H1 (cell line): ENCODE data around the gene CWF19L1. TPM values are rescaled to one million over a fixed set of nuclear protein-coding genes. Genes with fewer than 3 reads are reported as not detected.
A peak's percentile ranks its signal among the peaks of the same experiment; 100 is the strongest.

Experiments used
- CTCF ChIA-PET: fragments of 300-600 bp; sonication (Branson Sonifier 250); formaldehyde crosslinking; loops from one replicate; lab custom pipeline; 2021; ENCODE audit not compliant: partially characterized antibody; lab: Charles Lee
- POLR2A ChIA-PET: fragments of 300-600 bp; sonication (Branson Sonifier 250); formaldehyde crosslinking; loops from one replicate; lab custom pipeline; 2021; ENCODE audit warnings: inconsistent platforms; ENCODE audit not compliant: partially characterized antibody; lab: Charles Lee
- DNase-seq, 2 experiments: peaks; one replicate each; pipeline versions ENCODE4 v3.0.0 to v3.0.0-alpha.2; 2010 to 2022; ENCODE audit warnings: low spot score in 2 of 2, low read depth in 1 of 2, mixed read lengths in 1 of 2
- FAIRE-seq: peaks from 2 replicates; lab custom pipeline; 2011; peaks lifted over from hg19 to GRCh38; lab: Jason Lieb, UNC
- H2AFZ ChIP-seq: 2 replicates; pipeline ENCODE4 v1.8.1; 2012; ENCODE audit warnings: low read length, inconsistent platforms
- H2AK5ac ChIP-seq: 2 replicates; pipeline ENCODE4 v1.6.1; 2013; ENCODE audit warnings: low read depth, low read length
- H2BK120ac ChIP-seq: replicated peaks from 2 replicates; pipeline ENCODE3; 2013; ENCODE audit warnings: low read depth, low read length, inconsistent platforms
- H2BK12ac ChIP-seq: 2 replicates; pipeline ENCODE4 v1.6.1; 2013; ENCODE audit warnings: low read depth, low read length
- H2BK15ac ChIP-seq: 2 replicates; pipeline ENCODE4 v1.6.1; 2013; ENCODE audit warnings: low read length
- H2BK20ac ChIP-seq: 2 replicates; pipeline ENCODE4 v1.6.1; 2013; ENCODE audit warnings: low read length
- H2BK5ac ChIP-seq: 2 replicates; pipeline ENCODE4 v1.6.1; 2013; ENCODE audit warnings: low read depth, low read length
- H3K14ac ChIP-seq: 2 replicates; pipeline ENCODE4 v1.6.1; 2013; ENCODE audit warnings: inconsistent platforms; ENCODE audit not compliant: insufficient read length
- H3K18ac ChIP-seq: 2 replicates; pipeline ENCODE4 v1.6.1; 2013; ENCODE audit warnings: low read length; ENCODE audit errors: extremely low read depth
- H3K23ac ChIP-seq: 2 replicates; pipeline ENCODE4 v1.6.1; 2013; ENCODE audit warnings: inconsistent platforms; ENCODE audit not compliant: insufficient read length
- H3K23me2 ChIP-seq: 2 replicates; pipeline ENCODE4 v1.6.1; 2013; ENCODE audit warnings: low read depth, low read length
- H3K27ac ChIP-seq: 2 replicates; pipeline ENCODE4 v1.6.1; 2011; ENCODE audit warnings: low read depth, low read length, inconsistent platforms
- H3K27me3 ChIP-seq, 4 experiments: replicated peaks in 1 of 4; 1 replicate in 1 of 4; 2 replicates in 3 of 4; pipeline versions ENCODE4 v1.6.1 to v1.8.1; 2011 to 2013; ENCODE audit warnings: low read length in 3 of 4, mild to moderate bottlenecking in 3 of 4, inconsistent platforms in 2 of 4, mixed read lengths in 2 of 4, moderate library complexity in 1 of 4; ENCODE audit not compliant: control insufficient read depth in 3 of 4, insufficient read depth in 3 of 4; ENCODE audit errors: extremely low read depth in 1 of 4
- H3K36me3 ChIP-seq, 4 experiments: 2 replicates each; pipeline versions ENCODE4 v1.6.1 to v1.8.1; 2011 to 2013; ENCODE audit warnings: mild to moderate bottlenecking in 4 of 4, low read length in 3 of 4, moderate library complexity in 2 of 4, control low read depth in 1 of 4, inconsistent platforms in 1 of 4; ENCODE audit not compliant: insufficient read depth in 4 of 4, control insufficient read depth in 2 of 4
- H3K4ac ChIP-seq: replicated peaks from 2 replicates; pipeline ENCODE3; 2013; ENCODE audit warnings: low read length, low read depth, mixed read lengths, inconsistent platforms; ENCODE audit not compliant: insufficient read length
- H3K4me1 ChIP-seq, 4 experiments: replicated peaks in 1 of 4; 1 replicate in 1 of 4; 2 replicates in 3 of 4; pipeline versions ENCODE4 v1.6.1 to v1.8.1; 2011 to 2013; ENCODE audit warnings: low read length in 3 of 4, inconsistent platforms in 2 of 4, mixed read lengths in 1 of 4; ENCODE audit not compliant: insufficient read depth in 4 of 4, control insufficient read depth in 3 of 4
- H3K4me2 ChIP-seq, 2 experiments: 2 replicates each; pipeline versions ENCODE4 v1.6.1 to v1.8.1; 2011 to 2013; ENCODE audit warnings: low read depth in 2 of 2, low read length in 2 of 2, control low read depth in 1 of 2, inconsistent platforms in 1 of 2, mild to moderate bottlenecking in 1 of 2; ENCODE audit not compliant: insufficient read depth in 1 of 2
- H3K4me3 ChIP-seq, 4 experiments: fragments of 200-600, 300-600 bp in 1 of 4; sonication (generic), shearing (Covaris generic), sonication (Bioruptor Twin) in 1 of 4; 2 replicates each; pipeline versions ENCODE4 v1.5.1 to v1.8.1; 2011 to 2016; ENCODE audit warnings: low read length in 4 of 4, low read depth in 3 of 4, control low read depth in 2 of 4, inconsistent platforms in 2 of 4, mild to moderate bottlenecking in 2 of 4, mixed read lengths in 1 of 4, moderate library complexity in 1 of 4; ENCODE audit not compliant: insufficient read depth in 2 of 4; ENCODE audit errors: extremely low read depth in 1 of 4
- H3K56ac ChIP-seq: replicated peaks from 2 replicates; pipeline ENCODE3; 2013; ENCODE audit warnings: low read depth, mild to moderate bottlenecking, mixed read lengths, low read length, inconsistent platforms; ENCODE audit not compliant: insufficient read length
- H3K79me1 ChIP-seq: 2 replicates; pipeline ENCODE4 v1.6.1; 2013; ENCODE audit warnings: low read depth, low read length, control low read depth
- H3K79me2 ChIP-seq, 2 experiments: 2 replicates each; pipeline versions ENCODE4 v1.6.1 to v1.8.1; 2012 to 2013; ENCODE audit warnings: low read length in 2 of 2, mild to moderate bottlenecking in 2 of 2, inconsistent platforms in 1 of 2; ENCODE audit not compliant: insufficient read depth in 2 of 2, control insufficient read depth in 1 of 2
- H3K9ac ChIP-seq, 4 experiments: replicated peaks in 1 of 4; 1 replicate in 1 of 4; 2 replicates in 3 of 4; pipeline versions ENCODE4 v1.6.1 to v1.8.1; 2011 to 2013; ENCODE audit warnings: low read depth in 3 of 4, low read length in 3 of 4, control low read depth in 2 of 4, mild to moderate bottlenecking in 2 of 4, moderate library complexity in 2 of 4, inconsistent platforms in 1 of 4; ENCODE audit errors: extremely low read depth in 1 of 4
- H3K9me3 ChIP-seq, 2 experiments: 2 replicates each; pipeline versions ENCODE4 v1.6.1 to v1.8.1; 2012 to 2013; ENCODE audit warnings: mild to moderate bottlenecking in 2 of 2, moderate library complexity in 2 of 2, control low read depth in 1 of 2, inconsistent platforms in 1 of 2, low read depth in 1 of 2, low read length in 1 of 2, mixed read lengths in 1 of 2; ENCODE audit not compliant: insufficient read depth in 2 of 2
- H4K20me1 ChIP-seq, 2 experiments: replicated peaks in 1 of 2; 2 replicates each; pipeline versions ENCODE3 to v1.8.1; 2011 to 2013; ENCODE audit warnings: inconsistent platforms in 2 of 2, low read length in 2 of 2, mild to moderate bottlenecking in 1 of 2; ENCODE audit not compliant: insufficient read depth in 2 of 2, control insufficient read depth in 1 of 2
- H4K5ac ChIP-seq: 2 replicates; pipeline ENCODE4 v1.6.1; 2013; ENCODE audit warnings: low read length, low read depth, mixed read lengths, inconsistent platforms; ENCODE audit not compliant: insufficient read length
- H4K8ac ChIP-seq: 2 replicates; pipeline ENCODE4 v1.8.0; 2013; ENCODE audit warnings: mild to moderate bottlenecking, moderate library complexity, low read length, inconsistent platforms; ENCODE audit not compliant: insufficient read depth; ENCODE audit errors: extremely low read depth
- H4K91ac ChIP-seq: replicated peaks from 2 replicates; pipeline ENCODE3; 2013; ENCODE audit warnings: low read length, mixed read lengths, inconsistent platforms; ENCODE audit not compliant: insufficient read length
- ASH2L ChIP-seq: fragments of 200-600, 300-600 bp; sonication (generic); IDR thresholded peaks from one replicate; pipeline ENCODE4 v1.7.1; 2017; ENCODE audit warnings: low read length
- KDM1A ChIP-seq: fragments of 200-600, 300-600 bp; sonication (generic); IDR thresholded peaks from 2 replicates; pipeline ENCODE4 v1.7.1; 2016; ENCODE audit warnings: mild to moderate bottlenecking, low read length, borderline replicate concordance
- NRF1 ChIP-seq: IDR thresholded peaks from 2 replicates; pipeline ENCODE4 v1.6.1; 2011; ENCODE audit warnings: mild to moderate bottlenecking, low read depth, low read length, improper control_type of control experiment
- WGBS, 2 experiments: shearing (Covaris generic) in 1 of 2; methylation state at CpG; one replicate each; pipeline versions ENCODE4 v1.1.6 to v1.1.7; 2013 to 2015; ENCODE audit warnings: low lambda C conversion rate in 2 of 2, mixed read lengths in 2 of 2, inconsistent platforms in 1 of 2, low coverage in 1 of 2, missing lambda C conversion rate in 1 of 2; ENCODE audit not compliant: insufficient replicate concordance in 2 of 2, insufficient coverage in 1 of 2, insufficient read length in 1 of 2; ENCODE audit errors: extremely low coverage in 1 of 2, missing lambda C conversion rate in 1 of 2; 5-methylcytosine and 5-hydroxymethylcytosine counted together
- polyA plus RNA-seq, 7 experiments: library from polyadenylated mRNA; depleted of rRNA in 3 of 7; stranded (reverse) in 5 of 7; unstranded in 2 of 7; fragments of >200 nt in 5 of 7; fragments of 200-250 nt in 2 of 7; gene quantifications; 1 replicate in 5 of 7; 2 replicates in 1 of 7; 4 replicates in 1 of 7; pipeline versions ENCODE4 v1.2.1 to v1.2.3, GENCODE V29; 2011 to 2013; ENCODE audit warnings: missing spikeins in 2 of 7, mixed read lengths in 2 of 7
- total RNA-seq: library from RNA; stranded (reverse); fragmentation: NEBNext Ultra II Directional; extraction: Animal tissue kit (Norgen Biotek cat#: 25700); gene quantifications from 2 replicates; pipeline ENCODE4 v1.2.1, GENCODE V29; 2021

Gene CWF19L1
- total and polyA plus RNA-seq, 2 of the 8 experiments (the other 6 are each of a cell fraction or from before 2014, with no cell fraction given): 11.1 to 29.9 TPM

- Histone ChIP-seq H3K4me2 (peak overlapping the region; percentile 93 to 100), H3K9me3 (no peaks in the 10 kb centered on the region), H2BK5ac (0 out of 2 replicates have a peak overlapping the region, but pooled peaks have one; percentile 38), H3K27ac (no peak overlapping the region), H2BK15ac (no peak overlapping the region), H3K4me3 (peak overlapping the region; percentile 89 to 100 (median 94)), H3K18ac (0 out of 2 replicates have a peak overlapping the region, but pooled peaks have one; percentile 62), H2BK12ac (peak overlapping the region; percentile 19; the same call in 1 of the 2 replicates), H3K23ac (no peak overlapping the region), H3K56ac (no peak overlapping the region), H3K79me1 (peaks cover 6% of the 10 kb centered on the region), H4K8ac (peak overlapping the region; percentile 74), H3K23me2 (peaks cover 7% of the 10 kb centered on the region), H3K4me1 (no peaks in the 10 kb centered on the region), H3K36me3 (peaks cover 7 to 39% (median 13%) of the 10 kb centered on the region in 4 experiments; a peak in 7 of 8 replicates), H4K91ac (no peak overlapping the region), H4K5ac (peak overlapping the region; percentile 91), H3K79me2 (peaks cover 3 to 31% of the 10 kb centered on the region in 2 experiments), H2AK5ac (no peak overlapping the region), H2BK20ac (no peak overlapping the region), H4K20me1 (peaks cover 2 to 3% of the 10 kb centered on the region in 2 experiments), H3K27me3 (no peaks in the 10 kb centered on the region), H3K14ac (no peak overlapping the region), H2BK120ac (no peak overlapping the region), H3K4ac (no peak overlapping the region), H3K9ac (peak overlapping the region; percentile 43 to 89 (median 58)), H2AFZ (peak overlapping the region; percentile 12; the same call in 1 of the 2 replicates)
- DNase-seq (no peak), FAIRE-seq (no peak)
- ChIA-PET POLR2A (interaction anchor here (1.4 kb wide), 1 partner anchor 13 kb away, joined by 7 read pairs; no protein-coding TSS in a partner anchor), CTCF (interaction anchor here (0.6 to 1.1 kb wide), 2 partner anchors 11 to 162 kb away, joined by 4 to 6 read pairs; no protein-coding TSS in a partner anchor)
- TF ChIP-seq KDM1A (peak; percentile 91), NRF1 (no peak), ASH2L (peak; percentile 7)
- WGBS, 2 experiments: 77% methylated on average over 21 of the region's 21 CpGs; no CpG with 5 or more reads in 1 of the 2 experiments
Measured at GRCh38 chr10:100229819-100230422, 37.5 kb downstream of the CWF19L1 start.
